DMS 273 (cell line): Measurements from ENCODE around the gene MAP2.

Source experiments
- DNase-seq: peaks from one replicate; lab custom pipeline; 2025; ENCODE audit not compliant: unreplicated experiment; lab: John Stamatoyannopoulos, UW

The MAP2 gene

DNA sequence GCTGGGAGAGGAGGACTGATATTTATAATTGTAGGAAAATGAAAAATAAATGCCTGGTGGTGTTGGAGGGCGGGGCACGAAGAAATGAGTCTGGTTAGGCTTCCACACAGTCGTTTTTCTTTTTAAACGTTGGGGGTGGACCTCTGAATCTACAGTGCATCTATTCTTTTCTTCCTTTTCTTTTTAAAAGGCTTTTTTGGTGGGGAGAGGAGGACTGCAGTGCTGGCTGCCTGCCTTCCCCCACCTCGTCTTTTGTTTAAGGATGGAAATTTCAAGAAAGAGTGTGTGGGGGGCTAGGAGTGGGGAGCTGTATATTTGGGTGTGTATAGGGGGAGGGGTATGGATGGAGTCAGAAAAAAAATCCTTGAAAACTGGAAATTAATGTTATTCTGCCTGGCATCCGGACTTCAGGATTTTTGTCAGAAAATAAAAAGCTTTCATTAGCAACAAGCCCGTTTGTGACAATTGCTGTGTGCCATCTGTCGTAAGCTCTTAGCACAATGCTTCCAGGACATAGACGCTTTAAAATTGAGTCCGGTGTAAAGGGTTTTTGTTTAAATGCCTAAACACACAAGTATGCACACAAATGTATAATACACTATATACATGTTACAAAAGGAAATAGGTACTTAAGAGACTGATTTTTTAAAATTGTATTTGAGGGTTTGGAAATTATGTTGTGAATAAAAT lies 1.1 kb downstream of the MAP2 start:
- peak; percentile 47 for DNase-seq

DNA sequence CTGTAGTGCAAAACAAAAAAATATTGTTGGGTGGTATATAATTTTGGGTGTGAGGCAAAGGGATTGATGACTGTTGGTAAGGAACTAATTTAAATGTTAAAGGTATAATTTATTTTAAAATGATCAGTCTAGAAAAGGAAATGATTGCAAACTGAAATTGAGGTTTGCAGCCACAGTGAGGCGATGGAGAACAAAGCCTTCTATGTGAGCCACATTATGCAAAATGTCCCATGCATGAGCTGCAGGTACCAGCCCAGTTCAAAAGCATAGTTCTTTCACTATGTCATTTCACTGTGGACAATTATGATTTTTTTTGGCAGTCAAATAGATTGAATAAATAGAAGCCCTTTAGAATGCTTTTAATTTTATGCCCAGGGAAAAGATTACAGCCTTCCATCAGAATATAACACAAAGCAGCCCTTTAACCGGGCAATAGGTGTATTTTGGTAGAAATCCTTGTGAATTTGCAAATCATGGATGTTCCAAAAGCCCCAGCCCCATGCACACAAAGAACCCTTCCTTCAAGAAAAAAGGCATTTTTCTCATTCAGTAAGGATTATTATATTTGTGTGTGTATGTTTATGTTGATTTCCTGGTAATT lies 1.7 kb downstream of the MAP2 start:
- peak; percentile 79 for DNase-seq

DNA sequence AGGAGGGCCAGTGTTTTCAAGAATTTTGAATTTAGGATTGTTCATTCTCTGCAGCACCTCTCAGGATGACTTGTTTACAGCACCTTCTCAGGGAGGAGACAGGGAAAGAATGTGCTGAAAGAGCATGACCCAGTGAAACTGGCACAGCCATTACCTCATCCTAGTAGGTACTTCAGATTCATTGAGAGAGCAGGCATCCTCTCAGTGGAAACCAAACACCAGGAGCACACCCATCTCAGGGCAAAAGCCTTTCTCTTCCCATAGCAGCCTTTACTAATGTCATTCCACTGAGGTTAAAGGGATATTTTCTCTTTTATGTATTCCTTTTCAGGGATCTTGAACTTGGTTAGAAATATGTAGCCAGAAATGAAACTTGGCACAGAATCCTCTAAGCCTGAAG lies 2.6 kb downstream of the MAP2 start:
- DNase-seq = peak; percentile 77

DNA sequence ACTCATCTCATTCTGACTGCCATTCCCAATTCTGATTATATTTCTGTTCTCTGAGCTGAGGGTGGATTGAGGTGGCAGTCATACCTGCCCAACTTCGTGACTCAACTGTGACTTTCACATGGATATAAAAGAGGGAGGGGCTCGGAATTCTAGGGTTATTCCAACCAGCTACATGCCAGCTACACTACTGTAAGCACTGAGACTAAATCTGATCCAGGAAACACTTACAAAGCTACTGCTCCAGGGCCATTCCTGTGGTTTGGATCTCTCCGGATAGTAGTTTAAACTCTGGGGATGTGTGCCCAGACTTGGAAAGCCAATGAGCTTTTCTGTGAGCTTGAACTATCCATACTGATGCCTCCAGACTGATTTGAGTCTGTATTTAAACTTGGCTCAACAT lies 7.9 kb downstream of the MAP2 start:
- DNase-seq = no peak

DNA sequence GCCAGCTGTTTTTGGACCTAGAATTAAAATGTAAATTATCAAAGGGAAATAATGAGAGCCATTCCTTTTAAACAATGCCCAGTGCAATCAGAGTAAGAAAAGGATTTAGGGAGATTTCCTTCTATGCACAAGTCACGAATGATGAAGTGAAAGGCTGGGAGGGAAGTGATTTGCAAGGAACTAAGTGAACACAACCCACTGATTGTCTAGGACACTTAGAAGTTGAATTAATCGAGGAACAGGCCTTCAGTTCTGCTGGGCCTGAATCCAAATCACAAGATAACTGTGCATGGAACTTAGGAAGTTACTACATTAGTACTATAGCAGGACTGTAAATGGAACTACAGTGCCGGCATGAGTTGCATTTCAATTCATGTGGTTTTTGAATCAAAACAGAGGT lies 17.7 kb downstream of the MAP2 start:
- DNase-seq = peak; percentile 47

DNA sequence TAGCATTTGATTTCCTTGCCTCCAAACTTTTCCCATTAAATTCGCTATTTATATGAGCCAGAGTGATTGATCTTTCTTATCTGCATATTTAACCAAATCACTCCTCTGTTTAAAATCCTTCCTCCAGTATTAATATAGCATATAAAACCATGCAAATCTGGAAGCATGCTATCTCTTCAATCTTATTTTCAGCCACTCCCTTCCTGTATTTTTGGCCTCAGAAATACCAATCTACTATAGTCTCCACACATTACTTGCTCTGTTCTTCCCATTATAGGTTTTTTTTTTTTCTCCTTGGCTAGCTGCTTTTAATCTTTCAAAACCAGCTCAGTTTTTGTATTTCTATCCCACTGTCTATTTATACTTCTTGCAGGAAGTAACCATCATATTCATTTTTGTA lies 19.1 kb downstream of the MAP2 start:
- DNase-seq = no peak

DNA sequence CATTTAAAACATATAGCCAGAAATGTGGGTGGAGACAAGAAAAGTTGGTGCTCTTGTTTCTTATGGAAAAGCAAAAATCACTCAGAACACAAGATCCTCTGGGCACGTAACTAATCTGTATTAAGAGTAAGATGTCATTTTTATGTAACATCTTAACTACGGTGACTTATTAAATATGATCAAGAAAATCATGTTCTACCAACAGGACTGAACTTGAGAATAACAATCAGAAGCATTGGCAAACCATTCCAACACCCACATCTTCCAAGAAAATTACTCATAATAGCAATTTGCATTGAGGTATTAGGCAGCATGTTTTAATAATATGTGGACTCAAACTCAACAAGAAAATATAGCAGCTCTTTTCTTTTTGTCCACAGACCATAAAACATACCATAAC lies 21.6 kb downstream of the MAP2 start:
- no peak for DNase-seq

DNA sequence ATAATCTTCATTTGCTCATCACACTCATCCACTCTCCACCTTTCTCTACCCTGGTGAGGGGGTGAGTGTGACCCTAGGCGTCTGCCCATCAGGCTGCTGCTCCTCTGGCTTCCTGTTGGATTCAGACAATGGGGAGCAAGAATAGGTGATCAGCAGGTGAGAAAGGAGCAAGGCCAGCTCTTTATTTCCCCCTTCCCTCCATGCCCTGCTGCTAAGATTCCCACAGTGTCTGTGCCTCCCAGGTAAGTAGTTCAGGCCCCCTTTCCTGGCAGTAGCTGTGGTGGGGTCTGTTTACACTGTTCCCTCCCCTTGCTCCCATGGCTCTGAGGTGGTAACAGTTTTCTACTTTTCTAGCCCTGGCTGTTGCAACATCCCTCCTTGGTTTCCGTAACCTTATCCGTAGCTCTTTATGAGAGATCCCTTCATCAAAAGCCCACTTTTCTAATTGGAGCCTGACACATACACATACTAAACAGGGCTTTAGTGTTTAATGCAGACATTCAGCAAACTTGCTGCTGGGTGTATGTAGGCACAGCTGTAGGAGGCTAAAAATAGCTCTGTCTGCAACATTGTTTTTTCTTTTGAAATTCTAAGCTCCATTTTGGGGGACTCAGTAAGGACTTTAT lies 27.5 kb downstream of the MAP2 start:
- DNase-seq = peak; percentile 27

DNA sequence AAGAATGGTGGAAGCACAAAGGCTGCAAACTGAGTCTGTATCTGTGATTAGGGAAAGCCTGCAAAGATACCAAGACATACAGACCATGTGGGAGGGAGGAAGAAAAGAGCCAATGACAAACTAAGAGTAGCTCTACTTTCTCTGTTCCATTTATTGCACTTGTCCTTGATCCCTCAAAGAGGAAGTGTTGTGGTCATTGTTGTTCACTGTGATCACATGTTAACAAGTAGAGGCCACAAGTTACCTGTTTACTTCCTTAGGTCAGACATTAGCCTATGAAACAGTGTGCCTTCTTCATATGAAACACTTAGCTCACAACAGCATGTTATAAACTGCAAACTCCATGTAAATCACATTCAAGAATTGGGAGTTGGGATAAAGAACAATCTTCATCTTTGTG lies 32.6 kb downstream of the MAP2 start:
- no peak for DNase-seq

DNA sequence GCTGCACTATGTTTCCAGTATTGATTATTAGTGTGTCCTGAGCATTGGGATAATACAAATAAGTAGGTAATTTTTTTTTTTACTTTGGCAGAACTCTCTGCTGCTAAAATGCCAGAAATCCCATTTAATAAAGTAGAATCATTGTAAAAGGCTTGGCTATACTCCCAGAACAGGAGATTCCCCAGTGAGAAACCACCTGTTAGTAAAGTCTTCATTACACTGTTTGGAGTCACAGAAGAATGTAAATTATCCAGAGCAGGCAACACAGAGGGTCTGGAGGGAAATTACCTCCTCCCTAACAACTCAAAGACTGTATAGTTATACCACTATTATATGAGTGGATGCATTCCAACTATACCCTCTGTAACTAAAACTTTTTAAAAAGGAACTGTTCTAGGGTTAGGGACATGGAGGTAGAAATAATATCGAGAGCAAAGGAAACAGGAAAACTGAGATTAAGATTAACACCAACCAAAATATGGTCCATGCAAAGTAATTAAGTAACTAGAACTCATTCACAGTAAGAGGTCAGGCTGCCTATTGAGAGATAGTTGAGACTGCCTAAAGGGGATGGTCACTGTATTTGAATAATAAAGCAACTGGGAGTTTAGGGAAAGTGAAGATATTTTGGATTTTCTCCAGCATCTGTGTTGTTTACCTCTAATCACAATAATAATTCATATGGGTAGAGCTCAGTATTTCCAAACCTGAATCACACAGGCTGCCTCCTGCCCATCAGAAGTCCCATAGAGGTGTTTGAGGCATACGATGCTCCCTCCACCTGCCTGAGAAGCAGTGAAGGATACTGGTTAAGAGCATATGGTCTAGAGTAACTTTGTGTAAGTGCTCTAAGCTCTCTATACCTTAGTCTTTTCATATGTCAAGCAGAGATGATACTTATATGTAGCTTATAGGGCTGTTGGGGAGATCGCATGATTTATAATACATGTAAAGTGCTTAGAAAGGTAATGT lies 34.4 kb downstream of the MAP2 start:
- peak; percentile 85 for DNase-seq

DNA sequence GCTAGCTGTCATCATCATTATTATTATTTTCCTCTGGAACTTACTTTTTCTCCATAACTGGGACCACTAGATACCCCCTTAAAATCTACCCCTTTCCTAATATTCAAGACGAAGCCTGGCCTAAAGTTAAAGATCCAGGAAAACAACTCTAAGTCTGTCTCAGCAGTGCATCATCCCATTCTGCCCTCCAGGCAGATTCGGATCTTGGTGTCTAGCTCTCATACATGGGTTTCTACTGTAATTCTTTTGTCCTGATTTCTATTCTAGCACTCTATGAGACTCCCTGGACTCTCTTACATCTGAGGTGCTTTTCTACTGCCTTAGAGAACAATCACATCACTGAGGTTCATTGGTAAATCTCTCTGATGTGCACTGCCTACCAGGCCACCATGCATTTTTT lies 35.5 kb downstream of the MAP2 start:
- no peak for DNase-seq

DNA sequence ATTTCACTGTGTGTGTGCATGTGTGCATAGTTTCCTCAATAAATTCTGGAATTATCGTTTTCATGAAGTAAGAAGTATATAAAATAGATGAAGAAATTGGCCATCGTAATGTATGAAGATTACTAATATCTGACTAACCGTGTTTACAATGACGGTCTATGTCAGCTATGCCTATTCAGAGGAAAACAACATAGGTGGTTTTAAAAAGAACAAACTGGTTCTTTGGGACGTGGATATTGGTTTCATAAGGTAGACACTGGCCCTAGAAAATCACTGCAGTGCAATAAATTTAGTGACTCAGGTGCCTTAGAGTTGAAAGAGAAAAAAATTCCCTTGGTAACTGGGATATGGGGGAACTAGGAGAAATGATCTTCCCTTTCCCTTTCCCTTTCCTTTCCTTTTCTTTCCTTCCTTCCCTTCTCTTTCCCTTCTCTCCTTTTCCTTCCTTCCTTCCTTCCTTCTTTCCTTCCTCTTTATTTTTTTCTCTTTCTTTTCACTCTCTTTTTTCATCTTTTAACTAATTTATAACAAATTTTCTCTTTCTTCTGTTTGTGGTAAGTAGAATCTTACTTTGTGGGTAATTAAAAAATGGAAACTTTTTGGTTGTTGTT lies 36.4 kb downstream of the MAP2 start:
- DNase-seq = no peak

DNA sequence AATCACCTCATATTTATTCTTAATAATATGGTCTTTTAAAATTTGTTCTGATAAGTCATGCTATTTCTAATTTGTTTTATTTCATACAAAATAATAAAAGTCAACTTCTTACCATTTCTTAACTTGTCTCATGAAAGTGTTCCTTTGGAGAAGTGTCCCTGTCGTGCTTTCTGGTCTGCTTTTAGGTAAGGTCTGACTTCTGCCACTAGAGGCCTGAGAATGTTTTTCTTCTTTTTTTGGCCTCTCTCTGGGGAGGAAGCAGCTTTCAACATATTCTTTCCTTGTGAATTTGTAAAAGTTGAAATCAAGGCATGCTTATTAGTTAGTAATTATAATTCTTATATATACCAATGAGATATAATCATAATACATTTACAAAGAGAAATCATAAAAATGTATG lies 39.4 kb downstream of the MAP2 start:
- DNase-seq = peak; percentile 77

DNA sequence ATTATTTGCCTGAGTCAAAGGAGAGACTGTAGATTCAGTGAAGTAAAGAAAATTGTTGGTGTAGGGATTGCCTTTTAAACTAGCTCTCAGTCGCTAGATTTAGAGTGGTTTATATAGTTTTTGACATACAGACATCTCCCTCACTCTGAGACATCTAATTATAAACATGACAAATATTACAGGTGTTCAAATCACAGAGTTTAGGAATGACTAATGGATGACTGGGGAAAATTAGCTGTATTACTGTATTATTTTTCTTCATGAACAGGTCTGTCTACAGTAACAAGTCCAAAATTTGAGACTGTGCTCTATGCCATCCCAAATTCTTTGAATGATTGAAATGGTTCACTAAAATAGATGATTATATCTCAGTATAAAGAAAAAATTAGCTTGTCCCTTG lies 40.0 kb downstream of the MAP2 start:
- no peak for DNase-seq

DNA sequence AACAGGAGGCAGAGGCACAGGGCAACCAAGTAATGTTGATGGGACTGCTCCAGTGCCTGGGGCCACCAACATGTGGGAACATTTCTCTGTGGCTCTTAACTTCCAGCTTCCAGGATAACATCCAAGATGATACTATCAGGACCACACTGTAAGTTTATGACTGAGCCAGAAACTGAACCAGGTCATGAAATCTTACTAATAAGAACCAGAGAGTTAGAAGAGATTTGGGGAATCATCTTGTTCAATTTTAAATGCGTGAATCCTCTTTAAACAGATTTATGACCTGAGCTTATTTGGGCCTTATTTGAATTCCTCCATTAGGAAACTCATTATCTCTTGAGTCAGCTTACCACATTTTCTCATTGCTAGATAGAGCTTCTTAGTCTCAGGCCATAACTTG lies 45.0 kb downstream of the MAP2 start:
- no peak for DNase-seq

DNA sequence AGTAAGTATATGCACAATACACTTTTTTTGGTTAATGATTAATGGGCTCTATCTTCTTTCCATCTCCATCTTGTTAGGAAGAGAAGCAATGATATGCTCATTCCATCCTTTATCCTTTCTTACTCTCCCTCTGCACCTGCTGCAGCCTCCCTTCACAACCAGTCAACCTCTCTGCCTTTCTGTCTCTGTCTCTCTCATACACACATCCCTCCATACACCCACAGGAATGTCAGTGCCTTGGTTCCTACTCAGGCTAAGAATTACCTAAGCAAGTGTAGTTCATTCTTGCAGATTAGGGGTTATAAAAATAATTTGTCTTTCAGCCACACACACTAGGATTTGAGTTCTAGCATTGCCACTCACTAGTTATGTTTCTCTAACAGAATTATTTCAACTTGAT lies 45.6 kb downstream of the MAP2 start:
- DNase-seq = no peak

DNA sequence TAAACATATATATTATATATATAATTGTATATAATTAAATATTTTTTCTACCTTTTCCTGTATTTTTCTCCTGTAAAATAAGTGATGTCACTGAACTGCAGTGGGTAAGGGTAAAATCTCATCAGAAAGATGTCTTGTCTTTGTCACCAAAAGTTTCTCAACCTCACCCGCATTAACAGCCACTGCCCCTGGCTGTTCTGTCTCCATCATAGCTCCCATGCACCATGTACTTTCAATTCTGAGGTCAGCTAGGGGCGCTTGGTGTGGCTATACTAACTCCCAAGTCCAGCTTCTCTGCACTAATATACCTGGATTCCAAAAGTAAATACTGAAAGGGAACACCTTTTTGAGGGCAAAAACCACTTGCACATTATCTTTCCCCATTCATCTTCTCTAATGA lies 46.6 kb downstream of the MAP2 start:
- no peak for DNase-seq

DNA sequence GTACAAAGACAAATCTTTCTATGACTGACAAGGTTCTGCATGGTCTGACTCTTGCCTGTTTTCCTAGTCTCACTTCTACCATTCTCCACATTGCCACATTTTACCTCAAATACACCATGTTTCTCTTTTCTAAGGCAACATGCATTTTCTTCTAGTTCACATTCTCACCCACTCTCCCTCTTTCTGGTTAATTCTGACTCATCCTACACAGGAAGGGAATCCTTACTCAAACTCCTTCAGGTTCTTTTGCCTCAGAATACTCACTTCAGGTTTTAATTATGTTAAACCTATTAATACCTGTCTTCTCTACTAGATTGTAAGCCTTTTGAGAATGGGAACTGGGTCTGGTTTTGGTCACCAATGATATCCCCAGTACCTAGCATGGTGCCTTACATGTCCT lies 47.2 kb downstream of the MAP2 start:
- no peak for DNase-seq

DNA sequence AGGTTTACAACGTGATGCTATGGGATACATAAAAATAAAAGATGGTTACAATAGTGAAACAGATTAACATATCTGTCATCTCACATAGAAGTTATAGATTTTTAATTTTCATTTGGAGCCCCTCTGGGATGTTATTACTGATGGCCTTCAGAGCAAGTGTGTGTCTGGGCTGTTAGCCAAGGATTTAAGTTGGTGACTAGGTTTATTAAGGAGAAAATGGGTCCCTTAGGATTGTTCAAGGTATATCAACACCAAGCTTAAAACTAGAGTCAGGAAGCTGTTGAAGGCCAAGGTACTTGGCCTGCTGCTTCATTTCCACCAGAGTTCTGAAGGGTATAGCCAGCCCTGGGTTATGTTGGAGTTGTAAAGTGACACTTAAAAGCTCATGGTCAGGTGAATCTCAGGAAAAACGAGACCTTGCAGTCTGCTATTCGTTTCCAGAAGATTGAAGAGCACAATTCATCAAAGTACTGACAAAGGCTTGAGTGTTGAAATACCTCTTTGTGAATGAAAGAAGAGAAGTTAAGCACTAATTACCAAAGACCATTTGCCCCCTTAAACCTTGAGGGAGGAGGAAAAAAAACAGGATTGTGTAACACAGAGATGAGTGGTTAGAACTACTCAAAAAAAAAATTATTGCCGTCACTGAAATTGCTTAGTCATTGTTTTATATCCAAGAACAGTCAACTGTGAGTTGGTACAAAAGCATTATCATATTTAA lies 48.4 kb downstream of the MAP2 start:
- DNase-seq = peak; percentile 44

DNA sequence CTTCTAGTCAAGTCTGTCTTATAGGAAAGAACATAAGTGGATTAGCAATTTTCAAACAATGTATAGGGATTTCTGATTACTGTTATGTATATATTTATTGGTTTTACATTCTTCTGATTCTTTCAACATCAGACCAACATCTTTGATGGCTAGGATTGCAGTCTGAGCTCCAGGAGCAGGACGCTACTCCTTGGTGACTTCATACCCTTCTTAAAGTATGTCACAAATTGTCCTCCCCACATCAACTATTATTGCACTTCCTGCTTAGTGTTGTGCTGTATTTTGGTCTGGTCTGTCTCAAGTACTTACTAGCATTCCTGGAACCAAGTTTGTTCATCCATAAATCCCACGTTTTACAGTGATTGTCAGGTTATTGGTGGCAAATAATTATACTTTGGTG lies 49.0 kb downstream of the MAP2 start:
- no peak for DNase-seq
